Transverse colon (tissue), 4 donors: ENCODE results near the gene TENM4. TPM values are rescaled to one million over a fixed set of nuclear protein-coding genes. Genes with fewer than 3 reads are reported as not detected.

ENCODE experiments used
- DNase-seq: peaks from one replicate; pipeline ENCODE4 v3.0.0-alpha.2; 2019
- H3K27ac ChIP-seq, 4 donors: fragments of 200-600 bp; sonication (generic); 2 replicates each; pipeline ENCODE4 v1.5.1; 2016 to 2018; ENCODE audit warnings: inconsistent platforms in 4 of 4
- H3K27me3 ChIP-seq: fragments of 200-600 bp; sonication (generic); 2 replicates; pipeline ENCODE4 v1.5.1; 2017; ENCODE audit warnings: inconsistent platforms
- H3K36me3 ChIP-seq, 4 donors: fragments of 200-600 bp; sonication (generic); 2 replicates each; pipeline ENCODE4 v1.5.1; 2017 to 2019; ENCODE audit warnings: inconsistent platforms in 4 of 4
- H3K4me1 ChIP-seq, 4 donors: fragments of 200-600 bp; sonication (generic); 2 replicates each; pipeline ENCODE4 v1.5.1; 2017 to 2020; ENCODE audit warnings: inconsistent platforms in 4 of 4
- H3K4me3 ChIP-seq, 4 donors: fragments of 200-600 bp; sonication (generic); 1 replicate in 1 of 4; 2 replicates in 3 of 4; pipeline versions ENCODE4 v1.5.1 to v1.6.1; 2017 to 2019; ENCODE audit warnings: inconsistent platforms in 4 of 4
- H3K9me3 ChIP-seq, 2 donors: fragments of 200-600 bp; sonication (generic); 2 replicates each; pipeline ENCODE4 v1.5.1; 2017 to 2019; ENCODE audit warnings: inconsistent platforms in 2 of 2
- EP300 ChIP-seq: sonication (generic); formaldehyde crosslinking; IDR thresholded peaks from one replicate; pipeline ENCODE4 v1.6.1; 2017; ENCODE audit warnings: antibody characterized with exemption, low read depth
- POLR2A ChIP-seq: fragments of 450-650 bp; IDR thresholded peaks from one replicate; pipeline ENCODE4 v1.6.1; 2016; ENCODE audit warnings: antibody characterized with exemption, mild to moderate bottlenecking, moderate library complexity
- POLR2AphosphoS5 ChIP-seq, 3 donors: sonication (generic); formaldehyde crosslinking; IDR thresholded peaks; one replicate each; pipeline ENCODE4 v1.6.1; 2016; ENCODE audit warnings: antibody characterized with exemption in 3 of 3
- WGBS, 2 donors: methylation state at CpG; one replicate each; pipeline ENCODE4 v1.1.5; 2018; ENCODE audit warnings: low coverage in 1 of 2; 5-methylcytosine and 5-hydroxymethylcytosine counted together
- in situ Hi-C, 4 donors: fragments of 200-750 bp; cut with MboI; loops; one replicate each; pipeline versions ENCODE4 v1.15.0 to v1.15.1; 2017; ENCODE audit warnings: low sequenced_read_pairs in 3 of 4, low pct_ligation_motif_present in 1 of 4, low pct_unique_long_range_greater_than_20kb in 1 of 4
- intact Hi-C: fragments of 100-400 bp; cut with DNase I; formaldehyde crosslinking; loops from one replicate; pipeline ENCODE4 v1.15.1; 2023; ENCODE audit warnings: low total_unique reads
- total RNA-seq, 4 donors: library from RNA; depleted of rRNA; stranded (reverse); fragments of >200 nt; gene quantifications; one replicate each; pipeline ENCODE4 v1.1.0, GENCODE V29; 2016
- TF ChIP-seq, protein P1 (sequence below), 5 experiments: fragments of 200-600 bp in 3 of 5; fragments of 450-650 bp in 2 of 5; sonication (generic) in 3 of 5; IDR thresholded peaks; 1 replicate in 2 of 5; 2 replicates in 3 of 5; pipeline ENCODE4 v1.5.1; 2016 to 2017; ENCODE audit warnings: antibody characterized with exemption in 5 of 5, inconsistent platforms in 3 of 5, mild to moderate bottlenecking in 2 of 5, moderate library complexity in 1 of 5

The TENM4 gene
- total RNA-seq, 4 donors from 2014 or later: 0.14 to 0.79 (median 0.39) TPM

DNA sequence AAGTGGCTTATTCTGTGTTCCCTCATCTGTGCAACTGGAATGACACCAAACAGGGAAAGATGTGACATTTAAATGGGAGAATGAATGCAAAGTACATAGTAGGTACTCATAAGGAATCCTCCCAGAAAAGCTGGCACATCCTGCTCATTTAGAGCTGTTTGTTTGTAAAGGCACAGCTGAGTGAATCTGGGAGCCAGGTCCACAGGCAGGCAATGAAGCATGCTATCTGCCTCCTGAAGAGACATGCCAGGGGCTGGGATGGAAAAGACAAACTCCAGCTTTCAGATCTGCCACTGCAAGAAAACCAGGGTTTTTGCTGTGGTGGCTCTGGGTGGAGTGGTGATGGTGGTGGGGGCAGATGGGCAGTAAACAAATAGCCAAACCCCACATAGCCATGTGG is 150.1 kb downstream of the TENM4 start:
- intact Hi-C loops: no loop called here
- TF ChIP-seq POLR2AphosphoS5 (IDR thresholded peaks at IDR 0.05) (no peak), POLR2A (no peak), EP300 (no peak)
- TF ChIP-seq, protein P1, sequence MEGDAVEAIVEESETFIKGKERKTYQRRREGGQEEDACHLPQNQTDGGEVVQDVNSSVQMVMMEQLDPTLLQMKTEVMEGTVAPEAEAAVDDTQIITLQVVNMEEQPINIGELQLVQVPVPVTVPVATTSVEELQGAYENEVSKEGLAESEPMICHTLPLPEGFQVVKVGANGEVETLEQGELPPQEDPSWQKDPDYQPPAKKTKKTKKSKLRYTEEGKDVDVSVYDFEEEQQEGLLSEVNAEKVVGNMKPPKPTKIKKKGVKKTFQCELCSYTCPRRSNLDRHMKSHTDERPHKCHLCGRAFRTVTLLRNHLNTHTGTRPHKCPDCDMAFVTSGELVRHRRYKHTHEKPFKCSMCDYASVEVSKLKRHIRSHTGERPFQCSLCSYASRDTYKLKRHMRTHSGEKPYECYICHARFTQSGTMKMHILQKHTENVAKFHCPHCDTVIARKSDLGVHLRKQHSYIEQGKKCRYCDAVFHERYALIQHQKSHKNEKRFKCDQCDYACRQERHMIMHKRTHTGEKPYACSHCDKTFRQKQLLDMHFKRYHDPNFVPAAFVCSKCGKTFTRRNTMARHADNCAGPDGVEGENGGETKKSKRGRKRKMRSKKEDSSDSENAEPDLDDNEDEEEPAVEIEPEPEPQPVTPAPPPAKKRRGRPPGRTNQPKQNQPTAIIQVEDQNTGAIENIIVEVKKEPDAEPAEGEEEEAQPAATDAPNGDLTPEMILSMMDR (IDR thresholded peaks at IDR 0.05): no peak

DNA sequence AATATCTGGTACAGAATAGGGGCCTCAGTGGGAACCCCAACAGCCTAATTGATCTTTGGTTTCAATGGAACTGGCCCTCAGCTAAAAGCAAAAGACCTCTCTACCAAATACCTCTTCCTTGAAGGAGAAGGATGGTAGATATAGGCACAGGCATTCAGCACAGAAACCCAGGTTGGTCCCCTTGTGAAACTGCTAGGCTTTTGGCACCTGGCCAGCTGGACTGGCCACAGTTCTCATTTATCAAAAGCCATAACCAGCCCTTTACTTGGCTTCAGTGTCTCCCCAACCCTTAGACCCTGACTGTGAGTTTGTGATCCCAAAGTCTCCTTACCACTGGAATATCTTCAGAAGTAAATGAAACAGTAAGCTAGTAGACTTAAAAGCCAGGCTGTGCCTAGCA is 152.9 kb downstream of the TENM4 start:
- Histone ChIP-seq H3K36me3 (no peaks in the 10 kb centered on the region), H3K4me1 (no peaks in the 10 kb centered on the region), H3K4me3 (no peak overlapping the region), H3K27ac (no peak overlapping the region), H3K27me3 (no peaks in the 10 kb centered on the region), H3K9me3 (no peaks in the 10 kb centered on the region)
- intact Hi-C loops: no loop called here
- in situ Hi-C loops: no loop called here
- TF ChIP-seq POLR2AphosphoS5 (IDR thresholded peaks at IDR 0.05) (no peak), EP300 (no peak), POLR2A (no peak)
- TF ChIP-seq, protein P1 (IDR thresholded peaks at IDR 0.05): no peak
- DNase-seq: no peak

More for the DNA sequence above, 150.1 kb downstream of the TENM4 start:
- no peaks in the 10 kb centered on the region for H3K9me3 ChIP-seq
- no peak overlapping the region for H3K4me3 ChIP-seq
- H3K27ac ChIP-seq: no peak overlapping the region
- in situ Hi-C loops: no loop called here
- no peaks in the 10 kb centered on the region for H3K27me3 ChIP-seq
- no peak for DNase-seq
- H3K36me3 ChIP-seq: no peaks in the 10 kb centered on the region
- H3K4me1 ChIP-seq: no peaks in the 10 kb centered on the region

- H3K27ac ChIP-seq: no peak overlapping the region
- in situ Hi-C loops: no loop called here
- H3K9me3 ChIP-seq: no peaks in the 10 kb centered on the region
- no peaks in the 10 kb centered on the region for H3K4me1 ChIP-seq
- 75 to 76% methylated on average over 2 of the region's 2 CpGs for WGBS, 2 donors
- intact Hi-C loops: no loop called here
- TF ChIP-seq EP300 (no peak), POLR2AphosphoS5 (IDR thresholded peaks at IDR 0.05) (no peak)
- TF ChIP-seq, protein P1 (IDR thresholded peaks at IDR 0.05): no peak
- no peaks in the 10 kb centered on the region for H3K36me3 ChIP-seq
- H3K27me3 ChIP-seq: no peaks in the 10 kb centered on the region
- no peak for DNase-seq
- H3K4me3 ChIP-seq: no peak overlapping the region
Measured at GRCh38 chr11:79285756-79286155, 155.1 kb downstream of the TENM4 start.

- WGBS, 2 donors: 50 to 54% methylated on average over 2 of the region's 2 CpGs
- intact Hi-C loops: no loop called here
- Histone ChIP-seq H3K9me3 (no peaks in the 10 kb centered on the region), H3K4me3 (no peak overlapping the region), H3K27me3 (no peaks in the 10 kb centered on the region), H3K4me1 (peaks cover 0 to 5% (median 0%) of the 10 kb centered on the region in 4 donors), H3K36me3 (no peaks in the 10 kb centered on the region), H3K27ac (no peak overlapping the region)
- in situ Hi-C loops: no loop called here
- TF ChIP-seq POLR2AphosphoS5 (IDR thresholded peaks at IDR 0.05): no peak
- TF ChIP-seq EP300: no peak
- no peak for TF ChIP-seq POLR2A
- TF ChIP-seq, protein P1 (IDR thresholded peaks at IDR 0.05): no peak
- no peak for DNase-seq
Measured at GRCh38 chr11:79276736-79277325, 164.0 kb downstream of the TENM4 start.
